ENCODE data around the gene TMEM61.
"Not testable (repeated sequence)": the region's sequence is repeated elsewhere in the genome, so short reads cannot be mapped to it uniquely, and the experiment has no call there.

The TMEM61 gene

DNA sequence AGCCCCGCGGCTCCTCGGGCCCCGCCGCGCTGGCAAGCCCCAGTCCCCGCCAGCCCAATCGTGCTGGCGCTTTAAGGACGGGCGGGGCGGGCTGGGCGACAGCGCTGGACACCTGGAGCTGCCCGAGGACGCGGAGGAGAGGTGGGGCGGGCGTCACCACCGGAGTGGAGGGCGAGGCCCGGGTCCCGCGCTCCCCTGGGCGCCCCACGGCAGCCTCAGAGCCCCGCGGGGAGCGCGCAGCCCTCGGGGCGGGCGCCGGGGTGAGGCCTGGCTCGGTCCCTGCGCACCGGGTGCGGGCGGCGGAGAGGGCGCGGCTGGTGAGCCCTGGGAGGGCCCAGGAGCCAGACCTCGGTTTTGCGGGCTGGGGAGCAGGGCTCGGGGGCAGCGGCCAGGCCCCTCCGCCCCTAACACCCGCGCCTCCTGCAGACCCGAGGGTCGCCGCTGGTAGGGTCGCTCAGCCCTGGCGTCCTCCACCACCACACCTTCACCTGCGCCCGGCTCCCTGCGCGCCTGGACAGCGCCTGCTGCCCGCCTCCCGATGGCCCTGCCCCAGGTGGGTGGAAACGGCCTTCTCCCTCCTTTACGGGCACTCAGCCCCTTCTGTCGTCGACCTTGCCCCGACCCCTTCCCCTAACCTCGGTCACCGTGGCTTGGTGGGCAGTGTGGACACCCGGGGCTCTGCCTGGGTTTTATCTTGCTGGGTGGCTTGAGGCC is at the start of gene TMEM61:
Gene TMEM61, plus strand, starts transcription at position 101 of the 714 bp plus-strand sequence. Its CDS starts 438 bp downstream, at position 539.
- peak; percentile 0 for DNase-seq (ENCODE audit: insufficient read length, low spot score)
- no peak for FAIRE-seq
- TF ChIP-seq POLR2A (IDR thresholded peaks at IDR 0.05; ENCODE audit: low read depth, low read length), result no peak

DNA sequence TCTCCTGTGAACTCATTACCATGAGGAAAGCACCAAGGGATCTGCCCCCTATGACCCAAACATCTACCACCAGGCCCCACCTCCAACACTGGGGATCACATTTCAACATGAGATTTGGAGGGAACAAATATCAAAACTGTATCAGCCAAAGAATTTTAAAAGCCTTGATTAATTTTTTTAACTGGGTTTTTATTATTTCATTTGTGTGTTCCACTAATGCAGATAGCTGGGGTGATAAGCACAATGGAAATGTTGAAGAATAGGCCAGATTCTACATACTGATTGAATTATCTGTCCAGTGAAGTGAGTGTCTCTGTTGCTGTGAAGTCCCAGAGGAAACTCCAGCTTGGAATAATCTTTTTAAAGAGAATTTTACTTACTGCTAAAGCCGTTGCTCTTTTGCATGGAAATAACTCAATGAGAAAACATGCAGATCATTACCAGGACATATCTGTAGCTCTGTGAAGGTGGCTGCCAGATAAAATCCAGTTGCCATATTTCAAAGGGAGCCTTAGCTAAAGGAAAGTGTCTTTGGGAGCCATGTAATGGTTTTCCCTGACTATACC is 49.1 kb upstream of the TMEM61 start:
- TF ChIP-seq POLR2A (IDR thresholded peaks at IDR 0.05; ENCODE audit: low read depth, low read length), result no peak
- FAIRE-seq, result no peak
- no peak for DNase-seq (ENCODE audit: insufficient read length, low spot score)

DNA sequence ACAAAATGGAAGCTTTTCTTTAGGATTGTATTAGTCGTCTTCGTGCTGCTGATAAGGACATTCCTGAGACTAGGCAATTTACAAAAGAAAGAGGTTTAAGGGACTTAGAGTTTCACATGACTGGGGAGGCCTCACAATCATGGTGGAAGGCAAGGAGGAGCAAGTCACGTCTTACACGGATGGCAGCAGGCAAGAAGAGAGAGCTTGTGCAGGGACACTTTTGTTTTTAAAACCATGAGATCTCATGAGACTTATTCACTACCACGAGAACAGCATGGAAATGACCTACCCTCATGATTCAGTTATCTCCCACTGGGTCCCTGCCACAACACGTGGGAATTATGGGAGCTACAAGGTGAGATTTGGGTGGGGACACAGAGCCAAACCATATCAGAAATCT is 46.3 kb upstream of the TMEM61 start:
- FAIRE-seq, result not testable (repeated sequence)

DNA sequence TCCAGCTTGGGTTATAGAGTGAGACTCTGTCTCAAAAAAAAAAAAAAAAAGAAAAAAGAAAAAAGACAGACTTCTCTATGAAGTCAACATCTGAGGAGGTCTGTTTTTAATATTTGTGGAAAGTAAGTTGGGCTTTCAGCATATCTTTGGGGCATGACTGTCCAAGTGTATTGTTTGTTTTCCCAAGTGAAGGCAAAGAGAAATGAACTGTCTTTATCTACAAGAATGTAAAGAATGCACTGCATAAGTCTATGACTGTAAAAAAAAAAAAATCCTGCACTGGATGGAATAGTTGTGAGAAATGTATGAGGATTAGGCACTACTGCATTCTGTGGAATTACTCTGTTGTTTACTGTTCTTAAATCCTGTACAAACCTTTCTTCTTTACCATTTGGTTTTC is 45.6 kb upstream of the TMEM61 start:
- no peak for TF ChIP-seq POLR2A (IDR thresholded peaks at IDR 0.05; ENCODE audit: low read depth, low read length)
- peak; percentile 42 for DNase-seq (ENCODE audit: insufficient read length, low spot score)
- peak; percentile 88 for FAIRE-seq

More for the DNA sequence above, 46.3 kb upstream of the TMEM61 start:
- DNase-seq (ENCODE audit: insufficient read length, low spot score), result not testable (repeated sequence)

DNA sequence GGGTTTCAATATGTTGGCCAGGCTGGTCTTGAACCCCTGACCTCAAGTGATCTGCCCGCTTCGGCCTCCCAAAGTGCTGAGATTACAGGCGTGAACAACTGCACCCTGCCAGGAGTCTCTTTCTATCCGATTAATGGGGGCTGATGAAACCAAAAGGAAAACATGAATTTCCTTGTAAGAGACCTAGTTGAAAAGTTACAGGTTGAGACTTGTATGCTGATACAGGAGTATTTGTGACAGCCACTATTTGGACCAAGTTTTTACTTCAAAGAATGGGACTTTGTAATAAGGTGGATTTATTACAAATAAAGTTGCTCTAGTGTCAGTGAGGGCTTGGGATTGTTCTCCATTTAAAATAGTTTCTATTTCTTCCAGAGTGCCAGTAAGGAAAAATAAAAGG is 43.6 kb upstream of the TMEM61 start:
- DNase-seq (ENCODE audit: insufficient read length, low spot score) (no peak), FAIRE-seq (no peak)
- TF ChIP-seq POLR2A (IDR thresholded peaks at IDR 0.05; ENCODE audit: low read depth, low read length), result no peak

DNA sequence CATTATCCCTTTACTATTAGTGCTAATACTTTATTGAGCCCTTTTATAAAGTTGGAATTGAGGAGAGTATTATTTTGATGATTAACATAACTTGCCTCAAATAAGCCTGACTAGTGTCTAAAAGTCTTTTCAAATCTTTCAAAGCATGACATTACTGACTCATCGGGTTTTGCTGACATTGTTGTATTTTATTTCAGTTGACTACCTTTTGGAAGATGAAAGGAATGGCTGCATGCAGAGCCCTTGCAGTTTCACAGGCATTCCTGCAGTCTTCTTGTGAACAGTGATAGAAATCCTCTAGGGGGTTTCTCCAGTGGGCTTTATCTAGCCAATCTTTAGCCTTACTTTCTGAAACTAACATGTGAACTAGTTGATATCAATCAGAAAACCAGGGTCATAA is 43.0 kb upstream of the TMEM61 start:
- DNase-seq (ENCODE audit: insufficient read length, low spot score) (no peak), FAIRE-seq (peak; percentile 65)
- TF ChIP-seq POLR2A (IDR thresholded peaks at IDR 0.05; ENCODE audit: low read depth, low read length), result no peak

DNA sequence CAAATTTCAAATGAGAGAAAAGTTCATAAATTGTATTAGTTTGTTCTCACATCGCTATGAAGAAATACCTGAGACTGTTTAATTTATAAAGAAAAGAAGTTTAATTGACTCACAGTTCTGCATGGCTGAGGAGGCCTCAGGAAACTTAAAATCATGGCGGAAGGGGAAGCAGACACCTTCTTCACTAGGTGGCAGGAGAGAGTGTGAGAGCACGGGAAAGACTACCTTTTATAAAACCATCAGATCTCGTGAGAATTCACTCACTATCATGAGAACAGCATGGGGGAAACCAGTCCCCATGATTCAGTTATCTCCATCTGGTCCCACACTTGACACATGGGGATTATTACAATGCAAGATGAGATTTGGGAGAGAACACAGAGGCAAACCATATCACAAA is 41.5 kb upstream of the TMEM61 start:
- FAIRE-seq, result not testable (repeated sequence)

DNA sequence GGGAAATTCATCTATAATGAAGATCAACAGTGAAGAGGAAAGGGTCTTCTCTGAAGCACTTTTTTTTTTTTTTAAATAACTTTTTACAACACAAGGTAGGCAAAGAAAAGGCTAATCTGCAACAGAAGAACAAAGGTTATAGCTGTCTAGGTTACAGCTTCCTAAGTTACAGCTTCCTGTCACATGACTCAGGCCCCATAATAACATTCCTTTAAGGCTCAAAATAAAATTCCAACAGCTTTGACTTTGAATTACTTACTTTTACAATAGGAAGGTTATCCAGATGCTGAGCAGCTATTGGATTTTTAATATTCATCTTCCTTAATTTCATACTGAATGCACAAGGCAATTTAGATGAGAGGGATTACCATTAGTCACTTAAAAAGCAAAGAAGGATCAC is 40.4 kb upstream of the TMEM61 start:
- TF ChIP-seq POLR2A (IDR thresholded peaks at IDR 0.05; ENCODE audit: low read depth, low read length), result no peak
- DNase-seq (ENCODE audit: insufficient read length, low spot score), result no peak
- no peak for FAIRE-seq

More for the DNA sequence above, 41.5 kb upstream of the TMEM61 start:
- not testable (repeated sequence) for DNase-seq (ENCODE audit: insufficient read length, low spot score)

DNA sequence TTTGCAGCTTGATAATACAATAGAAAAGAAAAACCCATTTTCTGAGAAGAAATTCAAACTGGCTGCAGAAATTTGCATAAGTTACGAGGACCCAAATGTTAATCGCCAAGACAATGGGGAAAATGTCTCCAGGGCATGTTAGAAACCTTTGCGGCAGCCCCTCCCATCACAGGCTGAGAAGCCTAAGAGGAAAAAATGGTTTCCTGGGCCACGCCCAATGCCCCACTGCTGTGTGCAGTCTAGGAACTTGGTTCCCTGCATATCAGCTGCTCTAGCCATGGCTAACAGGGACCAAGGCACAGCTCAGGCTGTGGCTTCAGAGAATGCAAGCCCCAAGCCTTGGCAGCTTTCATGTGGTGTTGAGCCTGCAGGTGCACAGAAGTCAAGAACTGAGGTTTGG is 37.5 kb upstream of the TMEM61 start:
- DNase-seq (ENCODE audit: insufficient read length, low spot score) (no peak), FAIRE-seq (no peak)
- TF ChIP-seq POLR2A (IDR thresholded peaks at IDR 0.05; ENCODE audit: low read depth, low read length), result no peak

DNA sequence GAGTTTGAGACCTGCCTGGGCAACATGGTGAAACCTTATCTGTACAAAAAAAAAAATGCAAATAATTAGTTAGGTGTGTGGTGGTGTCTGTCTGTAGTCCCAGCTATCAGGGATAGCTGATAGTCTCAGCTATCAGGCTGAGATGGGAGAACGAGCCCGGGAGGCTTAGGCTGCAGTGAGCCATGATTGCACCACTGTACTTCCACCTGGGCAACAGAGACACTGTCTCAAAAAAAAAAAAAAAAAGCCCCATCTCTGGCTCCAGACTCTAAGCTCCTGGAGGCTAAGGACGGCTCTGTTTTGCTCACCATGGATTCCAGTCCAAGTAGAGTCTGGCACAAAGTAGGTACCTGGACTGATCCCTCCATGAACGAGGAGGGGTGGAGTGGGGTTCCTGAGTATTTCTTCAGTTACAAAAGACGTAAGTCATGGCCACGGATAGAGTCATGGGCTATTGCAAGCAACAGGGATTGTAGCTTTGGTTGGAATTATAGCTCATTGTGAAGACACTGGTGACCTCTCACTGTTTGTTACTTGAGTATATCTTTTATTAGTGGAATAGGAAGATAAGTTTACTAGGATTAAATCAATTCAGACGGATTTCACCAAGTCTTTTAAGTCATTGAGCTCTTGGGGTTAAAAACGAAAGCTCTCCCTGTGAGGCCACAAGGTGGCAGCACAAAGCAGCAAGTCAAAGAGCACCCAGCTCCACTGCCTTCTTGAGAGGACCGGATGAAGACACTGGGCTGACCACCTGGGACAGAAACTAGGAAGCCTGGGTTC is 35.6 kb upstream of the TMEM61 start:
- no peak for TF ChIP-seq POLR2A (IDR thresholded peaks at IDR 0.05; ENCODE audit: low read depth, low read length)
- DNase-seq (ENCODE audit: insufficient read length, low spot score), result peak; percentile 61
- peak; percentile 80 for FAIRE-seq

DNA sequence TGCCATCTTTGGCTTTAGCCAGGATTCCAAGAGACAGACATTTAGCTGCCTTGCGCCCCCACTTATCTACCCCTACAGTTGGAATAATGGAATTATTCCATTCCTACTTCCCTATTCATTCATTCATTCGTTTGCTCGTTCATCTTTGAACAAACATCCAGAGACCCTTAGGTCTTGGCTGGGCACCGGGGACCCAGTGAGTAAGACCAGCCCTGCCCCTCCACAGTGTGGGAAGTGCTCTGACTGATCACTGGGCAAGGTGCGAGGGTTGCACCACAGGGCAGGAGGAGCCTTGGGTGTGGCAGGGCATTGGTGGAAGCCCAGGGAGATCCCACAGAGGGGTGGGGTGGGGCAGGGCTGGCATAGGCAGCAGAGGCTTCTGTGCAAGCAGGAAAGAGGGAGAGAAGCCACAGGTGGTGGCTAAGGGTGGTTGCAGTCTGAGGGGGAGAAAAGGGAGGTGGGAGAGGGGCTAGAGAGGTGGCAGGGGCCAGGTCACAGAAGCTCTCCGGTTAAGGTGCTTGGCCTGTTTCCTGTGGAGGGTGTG is 35.0 kb upstream of the TMEM61 start:
- no peak for DNase-seq (ENCODE audit: insufficient read length, low spot score)
- no peak for TF ChIP-seq POLR2A (IDR thresholded peaks at IDR 0.05; ENCODE audit: low read depth, low read length)
- FAIRE-seq, result no peak

DNA sequence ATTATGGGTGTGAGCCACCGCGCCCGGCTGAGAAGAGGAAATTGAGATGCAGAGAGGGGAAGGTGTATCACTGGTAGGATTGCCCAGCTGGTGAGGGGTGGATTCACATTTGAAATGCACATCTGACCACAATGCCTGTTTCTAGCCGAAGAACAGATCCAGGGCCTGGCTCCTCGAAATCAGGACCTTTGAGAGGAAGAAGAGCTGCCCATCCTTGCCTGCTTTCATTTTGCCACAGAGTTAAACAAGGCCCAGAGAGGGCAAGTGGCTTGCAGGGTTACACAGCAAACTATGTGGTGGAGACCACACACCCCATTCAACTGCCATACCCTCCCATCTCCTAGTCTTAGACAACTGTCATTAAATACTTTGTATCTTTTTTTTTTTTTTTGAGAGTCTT is 32.9 kb upstream of the TMEM61 start:
- FAIRE-seq, result no peak
- no peak for TF ChIP-seq POLR2A (IDR thresholded peaks at IDR 0.05; ENCODE audit: low read depth, low read length)
- DNase-seq (ENCODE audit: insufficient read length, low spot score), result no peak

DNA sequence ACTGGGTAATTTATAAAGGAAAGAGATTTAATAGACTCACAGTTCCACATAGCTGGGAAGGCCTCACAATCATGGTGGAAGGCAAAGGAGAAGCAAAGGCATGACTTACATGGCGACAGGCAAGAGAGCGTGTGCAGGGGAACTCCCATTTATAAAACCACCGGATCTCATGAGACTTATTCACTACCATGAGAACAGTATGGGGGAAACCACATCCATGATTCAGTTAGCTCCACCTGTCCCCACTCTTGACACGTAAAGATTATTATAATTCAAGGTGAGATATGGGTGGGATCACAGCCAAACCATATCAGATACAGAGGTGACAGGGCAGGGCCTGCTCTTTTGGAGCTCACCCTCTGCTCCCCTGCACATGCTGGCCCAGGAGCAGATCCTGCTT is 31.4 kb upstream of the TMEM61 start:
- DNase-seq (ENCODE audit: insufficient read length, low spot score), result no peak
- TF ChIP-seq POLR2A (IDR thresholded peaks at IDR 0.05; ENCODE audit: low read depth, low read length), result no peak
- FAIRE-seq, result no peak

DNA sequence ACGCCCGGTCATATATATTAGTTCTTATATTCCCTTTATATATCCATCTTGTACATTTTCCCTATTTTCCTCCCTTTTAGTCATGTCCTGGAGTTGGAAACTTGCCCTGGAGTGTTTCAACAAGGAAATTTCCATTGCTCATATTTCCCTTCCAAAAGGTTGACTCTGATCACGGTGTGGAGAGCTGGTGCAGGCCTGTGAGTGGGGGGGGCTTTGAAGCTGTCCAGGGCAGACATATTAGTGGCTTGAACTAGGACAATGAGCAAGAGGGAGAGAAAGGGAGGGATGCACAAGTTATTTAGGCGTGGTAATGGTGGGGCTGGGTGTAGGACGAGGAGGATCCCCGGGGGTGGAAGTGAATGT is 30.4 kb upstream of the TMEM61 start:
- DNase-seq (ENCODE audit: insufficient read length, low spot score) (no peak), FAIRE-seq (no peak)
- TF ChIP-seq POLR2A (IDR thresholded peaks at IDR 0.05; ENCODE audit: low read depth, low read length), result no peak

All from H54 (cell line).